IMR-90 (cell line): ENCODE measurements around the gene SHISA3.

ENCODE experiments used
- BHLHE40 ChIP-seq: fragments of 150-350 bp; IDR thresholded peaks from 2 replicates; pipeline ENCODE4 v1.6.1; 2016; ENCODE audit warnings: mild to moderate bottlenecking, low read depth, low read length
- CEBPB ChIP-seq: IDR thresholded peaks from 2 replicates; pipeline ENCODE4 v1.6.1; 2012; ENCODE audit warnings: low read depth, low read length, improper control_type of control experiment
- CHD1 ChIP-seq: IDR thresholded peaks from 2 replicates; pipeline ENCODE4 v1.6.1; 2012; ENCODE audit warnings: low read depth, low read length, improper control_type of control experiment
- MAFK ChIP-seq: IDR thresholded peaks from 2 replicates; pipeline ENCODE4 v1.6.1; 2012; ENCODE audit warnings: low read depth, low read length, improper control_type of control experiment
- MXI1 ChIP-seq: IDR thresholded peaks from 2 replicates; pipeline ENCODE4 v1.6.1; 2012; ENCODE audit warnings: low read depth, mild to moderate bottlenecking, low read length, moderate library complexity, borderline replicate concordance
- NFE2L2 ChIP-seq: fragments of 150-350 bp; IDR thresholded peaks from 2 replicates; pipeline ENCODE4 v1.6.1; 2016; ENCODE audit warnings: low read depth, mild to moderate bottlenecking, low read length
- POLR2A ChIP-seq: IDR thresholded peaks from 2 replicates; pipeline ENCODE4 v1.6.1; 2012; ENCODE audit warnings: mild to moderate bottlenecking, low read depth, low read length
- RAD21 ChIP-seq: IDR thresholded peaks from 2 replicates; pipeline ENCODE4 v1.6.1; 2012; ENCODE audit warnings: low read length, improper control_type of control experiment
- RFX5 ChIP-seq: IDR thresholded peaks from 2 replicates; pipeline ENCODE4 v1.8.0; 2012; ENCODE audit warnings: low read depth, mild to moderate bottlenecking, low read length, moderate library complexity
- SMC3 ChIP-seq: fragments of 150-350 bp; IDR thresholded peaks from 2 replicates; pipeline ENCODE4 v1.6.1; 2016; ENCODE audit warnings: low read depth, mild to moderate bottlenecking, antibody characterized with exemption, low read length, moderate library complexity
- TF ChIP-seq, protein P1 (sequence below): conservative IDR thresholded peaks from 2 replicates; pipeline ENCODE4 v1.5.1; 2012; ENCODE audit warnings: mild to moderate bottlenecking, low read depth, low read length, improper control_type of control experiment
- TF ChIP-seq, protein P2 (sequence below): fragments of 150-350 bp; IDR thresholded peaks from 2 replicates; pipeline ENCODE4 v1.6.1; 2017; ENCODE audit warnings: mild to moderate bottlenecking, antibody characterized with exemption, low read length, low read depth

DNA sequence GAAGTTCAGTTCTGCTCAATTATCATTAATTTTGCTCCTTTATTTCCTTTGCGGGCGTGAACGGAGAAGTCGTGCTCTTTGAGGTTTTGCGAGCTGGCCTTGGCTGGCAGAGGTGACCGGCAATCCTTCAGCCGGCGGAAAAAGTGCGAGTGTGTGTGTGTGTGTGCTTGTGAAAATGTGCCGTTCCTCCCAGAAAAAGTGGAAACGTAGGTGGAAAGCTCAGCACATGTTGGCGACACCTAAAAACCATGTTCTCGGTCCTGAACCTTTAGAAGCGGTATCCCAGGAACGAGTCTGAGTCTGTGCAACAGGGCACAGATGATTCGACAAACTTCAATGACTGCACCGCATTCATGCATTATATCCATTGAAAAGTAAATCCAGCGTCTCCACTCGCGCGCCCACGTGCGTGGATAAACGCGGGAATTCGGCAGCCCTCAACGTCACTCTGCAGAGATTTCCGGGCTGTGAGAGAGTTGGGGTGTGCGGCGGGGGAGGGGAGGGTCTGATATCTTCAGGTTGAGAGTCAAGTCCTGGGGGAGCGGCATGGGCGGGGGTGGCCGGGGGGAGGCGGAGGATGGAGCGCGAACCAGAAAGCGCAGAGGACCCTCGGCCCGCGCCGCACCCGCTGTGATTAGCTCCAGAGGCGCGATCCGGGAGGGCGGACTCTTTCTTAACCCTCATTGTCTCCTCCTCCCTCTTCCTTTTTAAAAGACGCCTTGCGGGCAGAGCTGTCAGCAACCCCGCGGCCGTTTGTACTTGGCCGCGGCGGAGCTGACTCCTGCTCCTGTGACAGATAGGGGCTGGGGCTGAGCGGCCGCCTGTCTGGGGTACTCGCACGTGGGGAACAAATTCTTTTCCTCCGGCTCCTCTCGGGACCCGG is at the start of gene SHISA3:
- TF ChIP-seq POLR2A (no peak), RAD21 (no peak), BHLHE40 (no peak), SMC3 (no peak), CEBPB (no peak), RFX5 (no peak), CHD1 (no peak), MXI1 (no peak), NFE2L2 (no peak), MAFK (no peak)
- TF ChIP-seq, protein P1, sequence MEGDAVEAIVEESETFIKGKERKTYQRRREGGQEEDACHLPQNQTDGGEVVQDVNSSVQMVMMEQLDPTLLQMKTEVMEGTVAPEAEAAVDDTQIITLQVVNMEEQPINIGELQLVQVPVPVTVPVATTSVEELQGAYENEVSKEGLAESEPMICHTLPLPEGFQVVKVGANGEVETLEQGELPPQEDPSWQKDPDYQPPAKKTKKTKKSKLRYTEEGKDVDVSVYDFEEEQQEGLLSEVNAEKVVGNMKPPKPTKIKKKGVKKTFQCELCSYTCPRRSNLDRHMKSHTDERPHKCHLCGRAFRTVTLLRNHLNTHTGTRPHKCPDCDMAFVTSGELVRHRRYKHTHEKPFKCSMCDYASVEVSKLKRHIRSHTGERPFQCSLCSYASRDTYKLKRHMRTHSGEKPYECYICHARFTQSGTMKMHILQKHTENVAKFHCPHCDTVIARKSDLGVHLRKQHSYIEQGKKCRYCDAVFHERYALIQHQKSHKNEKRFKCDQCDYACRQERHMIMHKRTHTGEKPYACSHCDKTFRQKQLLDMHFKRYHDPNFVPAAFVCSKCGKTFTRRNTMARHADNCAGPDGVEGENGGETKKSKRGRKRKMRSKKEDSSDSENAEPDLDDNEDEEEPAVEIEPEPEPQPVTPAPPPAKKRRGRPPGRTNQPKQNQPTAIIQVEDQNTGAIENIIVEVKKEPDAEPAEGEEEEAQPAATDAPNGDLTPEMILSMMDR = no peak
- TF ChIP-seq, protein P2, sequence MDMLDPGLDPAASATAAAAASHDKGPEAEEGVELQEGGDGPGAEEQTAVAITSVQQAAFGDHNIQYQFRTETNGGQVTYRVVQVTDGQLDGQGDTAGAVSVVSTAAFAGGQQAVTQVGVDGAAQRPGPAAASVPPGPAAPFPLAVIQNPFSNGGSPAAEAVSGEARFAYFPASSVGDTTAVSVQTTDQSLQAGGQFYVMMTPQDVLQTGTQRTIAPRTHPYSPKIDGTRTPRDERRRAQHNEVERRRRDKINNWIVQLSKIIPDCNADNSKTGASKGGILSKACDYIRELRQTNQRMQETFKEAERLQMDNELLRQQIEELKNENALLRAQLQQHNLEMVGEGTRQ = no peak
